GM18858 (cell line): Measurements from ENCODE around the gene NSUN5.
A peak's percentile ranks its signal among the peaks of the same experiment; 100 is the strongest.
"Not testable (repeated sequence)": the region's sequence is repeated elsewhere in the genome, so short reads cannot be mapped to it uniquely, and the experiment has no call there.

Source experiments
- ATAC-seq: cut with Tn5 transposase; IDR thresholded peaks from one replicate; pipeline ENCODE4 v1.9.1; 2021; ENCODE audit not compliant: unreplicated experiment

Gene NSUN5

GRCh38 chr7:73327449-73327848, 18.8 kb upstream of the NSUN5 start:
- ATAC-seq = not testable (repeated sequence)

DNA sequence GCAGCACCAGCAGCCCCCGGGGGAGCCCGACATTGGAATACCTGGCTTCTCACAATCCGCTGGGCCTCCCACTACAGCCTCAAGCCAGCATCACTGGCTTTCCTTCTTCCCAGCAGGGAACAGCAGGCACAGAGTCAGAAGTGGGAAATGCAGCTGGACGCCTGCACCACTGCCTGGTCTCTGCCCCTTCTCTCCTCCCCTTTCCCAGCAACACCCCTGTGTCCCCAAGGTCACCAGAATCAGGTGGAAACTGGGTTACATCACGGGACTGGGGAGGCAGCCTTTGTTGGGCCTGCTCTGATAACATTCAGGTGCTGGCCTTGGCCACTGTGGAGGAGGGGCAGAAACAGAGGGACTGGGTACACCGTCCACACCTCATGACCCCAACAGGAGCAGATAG, 16.8 kb upstream of the NSUN5 start:
- ATAC-seq = not testable (repeated sequence)

- not testable (repeated sequence) for ATAC-seq
Observed at GRCh38 chr7:73324081-73324845, 15.6 kb upstream of the NSUN5 start.

DNA sequence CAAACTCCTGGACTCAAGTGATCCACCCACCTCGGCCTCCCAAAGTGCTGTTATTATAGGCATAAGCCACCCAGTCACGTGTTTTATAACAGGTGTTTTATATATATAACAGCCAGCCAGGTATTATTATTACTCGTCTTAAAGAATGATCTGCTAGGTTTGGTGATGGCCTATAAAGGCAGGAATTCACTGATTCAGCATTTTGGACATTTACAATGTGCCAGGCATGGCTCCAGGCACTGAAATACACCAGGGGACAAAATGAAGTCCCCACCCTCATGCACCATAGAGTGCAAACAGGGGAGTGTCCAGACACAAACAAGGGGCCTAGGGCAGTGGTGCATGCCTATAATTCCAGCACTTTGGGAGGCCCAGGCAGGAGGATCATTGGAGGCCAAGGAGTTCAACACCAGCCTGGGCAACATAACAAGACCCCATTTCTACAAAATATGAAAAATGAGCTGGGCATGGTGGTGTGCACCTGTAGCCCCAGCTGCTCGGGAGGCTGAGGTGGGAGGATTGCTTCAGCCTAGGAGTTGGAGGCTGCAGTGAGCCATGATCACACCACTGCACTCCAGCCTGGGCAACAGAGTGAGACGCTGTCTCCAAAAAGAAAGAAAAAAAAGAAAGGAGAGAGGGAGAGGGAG, 14.9 kb upstream of the NSUN5 start:
- not testable (repeated sequence) for ATAC-seq

GRCh38 chr7:73320009-73320408, 11.4 kb upstream of the NSUN5 start:
- ATAC-seq = not testable (repeated sequence)

DNA sequence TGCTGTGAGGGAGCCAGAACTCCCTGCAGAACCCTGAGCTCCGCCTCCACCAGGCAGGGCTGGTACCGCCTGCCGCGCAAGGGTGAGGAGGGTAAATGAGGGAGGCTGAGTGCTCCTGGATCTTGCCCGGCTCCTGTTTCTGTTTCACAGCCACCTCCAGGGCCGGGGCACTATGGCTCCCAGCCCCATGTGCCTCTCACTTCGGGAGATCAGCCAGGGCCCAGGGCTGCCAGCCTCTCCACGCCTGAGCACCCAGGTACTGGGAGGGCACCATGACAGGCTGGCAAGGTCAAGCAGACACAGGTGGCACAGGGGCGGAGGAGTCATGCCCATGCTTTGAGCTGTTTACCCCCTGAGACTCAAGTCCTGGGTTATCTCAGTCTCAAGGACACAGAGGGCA, 10.9 kb upstream of the NSUN5 start:
- ATAC-seq = not testable (repeated sequence)

- not testable (repeated sequence) for ATAC-seq
Observed at GRCh38 chr7:73318656-73319204, 10.1 kb upstream of the NSUN5 start.

- no peak for ATAC-seq
Observed at GRCh38 chr7:73316521-73316920, 7.9 kb upstream of the NSUN5 start.

DNA sequence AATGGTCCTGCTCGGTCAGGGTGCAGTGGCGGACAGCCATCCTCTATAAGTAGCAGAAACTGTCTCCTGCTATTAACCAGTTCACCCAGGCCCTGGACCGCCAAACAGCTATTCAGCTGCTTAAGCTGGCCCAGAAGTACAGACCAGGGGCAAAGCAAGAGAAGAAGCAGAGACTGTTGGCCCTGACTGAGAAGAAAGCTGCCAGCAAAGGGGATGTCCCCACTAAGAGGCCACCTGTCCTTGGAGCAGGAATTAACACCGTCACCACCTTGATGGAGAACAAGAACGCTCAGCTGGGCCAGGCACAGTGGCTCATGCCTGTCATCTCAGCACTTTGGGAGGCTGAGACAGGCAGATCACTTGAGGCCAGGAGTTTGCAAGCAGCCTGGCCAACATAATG, 5.6 kb upstream of the NSUN5 start:
- no peak for ATAC-seq

DNA sequence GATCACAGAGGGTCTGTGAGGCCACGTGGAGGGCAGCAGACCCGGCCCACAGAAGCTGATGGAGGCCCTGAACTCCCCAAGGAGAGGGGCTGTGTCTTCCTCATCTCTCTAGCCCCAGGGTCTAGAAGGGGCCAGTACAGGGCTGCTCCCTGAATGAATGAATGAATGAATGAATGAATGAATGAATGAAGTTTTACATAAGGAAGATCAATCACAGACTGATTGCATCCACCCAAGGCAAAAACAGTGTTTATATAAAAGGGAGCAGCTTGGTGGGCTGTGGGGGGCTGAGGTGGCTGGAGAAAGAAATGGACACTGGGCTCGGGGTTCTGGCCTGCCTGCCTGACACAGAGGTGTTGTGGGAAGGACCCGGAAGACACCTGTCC, 4.9 kb upstream of the NSUN5 start:
- ATAC-seq = no peak

GRCh38 chr7:73312831-73313520, 4.3 kb upstream of the NSUN5 start:
- no peak for ATAC-seq

DNA sequence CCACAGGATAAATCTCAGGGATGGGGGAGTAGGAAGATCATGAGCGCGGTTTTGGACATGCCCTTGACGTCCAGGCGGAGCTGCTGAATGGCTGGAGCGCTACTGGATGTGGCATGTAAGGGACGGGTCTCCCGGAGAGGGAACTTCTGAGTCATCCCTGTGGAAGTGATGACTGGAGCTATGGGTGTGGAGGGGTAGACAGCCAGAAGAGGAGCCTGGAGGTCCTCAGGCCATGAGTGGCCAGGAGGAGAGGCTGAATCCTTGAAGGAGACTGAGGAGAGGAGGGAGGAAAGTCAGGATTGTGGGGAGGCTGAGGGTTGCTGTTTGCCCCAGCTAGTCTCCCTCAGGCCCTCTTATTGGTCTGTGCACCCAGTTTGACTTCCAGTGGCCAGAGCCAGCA, 2.8 kb upstream of the NSUN5 start:
- not testable (repeated sequence) for ATAC-seq

GRCh38 chr7:73308074-73308664, 457 bp downstream of the NSUN5 start:
- peak; percentile 33 for ATAC-seq

- ATAC-seq = no peak
Observed at GRCh38 chr7:73307436-73307835, 1.2 kb downstream of the NSUN5 start.

DNA sequence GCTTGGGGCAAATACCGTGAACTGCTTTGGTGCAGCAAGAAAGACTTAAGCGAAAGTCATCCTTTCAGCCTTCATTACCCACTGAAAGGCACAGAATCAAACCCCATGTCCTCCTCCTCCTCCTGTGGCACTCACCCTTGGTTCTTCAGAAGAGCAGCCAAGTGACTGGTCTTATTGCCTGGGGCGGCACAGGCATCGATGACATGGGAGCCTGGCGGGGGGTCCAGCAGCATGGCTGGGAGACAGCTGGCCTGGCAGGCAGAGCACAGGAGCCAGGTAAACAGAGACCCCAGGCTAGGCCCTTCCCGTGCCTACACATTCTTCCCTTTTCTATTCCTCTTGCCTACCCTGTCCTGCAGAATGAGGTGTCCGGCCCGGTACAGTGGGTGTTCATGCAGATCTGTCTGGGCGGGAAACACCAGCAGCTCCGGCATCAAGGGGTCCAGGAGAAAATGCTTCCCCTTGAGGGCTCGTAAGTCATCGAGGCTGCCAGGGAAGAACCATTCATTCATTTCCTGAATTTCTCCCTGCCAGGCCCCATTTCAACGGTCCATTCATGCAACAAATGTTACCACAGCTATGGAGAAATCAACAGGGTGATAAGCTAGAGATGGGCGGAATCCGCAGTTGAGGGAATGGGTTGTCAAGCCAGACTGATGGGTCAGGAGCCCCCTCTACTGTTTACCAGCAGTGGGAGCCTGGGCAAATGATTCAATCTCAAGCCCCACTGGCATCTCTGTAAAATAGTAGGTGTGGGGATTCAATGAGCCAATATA, 3.8 kb downstream of the NSUN5 start:
- ATAC-seq = not testable (repeated sequence)

GRCh38 chr7:73304071-73304470, 4.6 kb downstream of the NSUN5 start:
- ATAC-seq = no peak

DNA sequence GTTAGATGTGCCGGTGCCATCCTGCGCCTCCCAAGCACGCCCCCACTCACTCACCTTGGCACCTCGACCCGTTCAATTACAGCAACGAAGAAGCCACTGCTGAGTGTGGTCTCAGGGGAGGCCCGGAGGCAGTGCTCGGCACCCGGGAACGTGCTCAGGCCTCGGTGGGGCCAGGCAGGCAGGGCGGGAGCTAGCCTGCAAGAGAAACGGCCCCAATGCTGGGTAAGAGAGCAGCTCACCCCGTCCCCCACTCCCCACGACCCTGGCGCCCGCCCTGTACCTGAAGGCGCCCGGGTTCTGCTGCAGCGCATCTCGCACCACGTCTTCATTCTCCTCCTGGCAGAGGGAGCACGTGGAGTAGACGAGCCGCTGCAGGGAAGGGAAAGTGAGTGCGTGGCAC, 5.1 kb downstream of the NSUN5 start:
- ATAC-seq = no peak

- not testable (repeated sequence) for ATAC-seq
Observed at GRCh38 chr7:73302846-73303245, 5.8 kb downstream of the NSUN5 start.

DNA sequence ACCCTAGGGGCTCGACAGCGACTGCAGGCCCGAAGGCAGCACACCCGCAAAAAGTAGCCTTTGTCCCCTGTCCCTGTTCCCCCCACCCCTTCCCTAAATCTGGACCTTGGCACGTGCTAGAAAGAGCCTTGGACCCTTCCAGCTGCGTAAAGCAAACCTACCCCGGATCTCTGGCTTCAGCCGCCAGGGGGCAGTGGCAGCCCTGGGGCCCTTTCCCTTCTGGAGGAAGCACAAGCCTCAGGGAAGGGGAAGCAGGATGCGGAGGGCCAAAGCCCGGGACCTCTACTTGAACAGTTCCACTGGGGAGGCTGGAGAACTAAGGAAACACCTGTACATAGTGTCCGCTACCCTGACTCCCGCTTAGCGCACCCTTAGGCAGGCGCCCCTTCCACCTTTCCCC, 7.5 kb downstream of the NSUN5 start:
- not testable (repeated sequence) for ATAC-seq

DNA sequence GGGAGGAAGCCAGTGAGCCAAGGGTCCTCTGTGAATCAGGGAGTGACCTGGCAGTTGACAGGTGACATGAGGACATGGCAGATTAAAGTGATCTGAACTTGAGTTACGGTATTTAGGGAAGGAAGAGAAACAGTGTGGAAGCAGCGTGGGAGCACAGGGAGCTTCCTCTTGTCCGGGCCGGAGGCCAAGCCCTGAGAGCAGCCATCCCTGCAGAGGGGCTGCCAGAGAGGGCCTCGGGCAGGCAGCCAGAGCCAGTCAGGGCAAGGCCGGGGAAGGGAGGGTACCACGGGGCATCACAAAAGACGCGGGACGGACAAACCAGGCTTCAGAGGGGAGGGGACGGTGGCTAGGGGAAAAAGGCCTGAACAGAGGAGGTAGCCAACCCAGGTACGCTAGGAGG, 8.8 kb downstream of the NSUN5 start:
- ATAC-seq = not testable (repeated sequence)
